Measurements from ENCODE around the gene LRP1B.
A peak's percentile ranks its signal among the peaks of the same experiment; 100 is the strongest.

The LRP1B gene

DNA sequence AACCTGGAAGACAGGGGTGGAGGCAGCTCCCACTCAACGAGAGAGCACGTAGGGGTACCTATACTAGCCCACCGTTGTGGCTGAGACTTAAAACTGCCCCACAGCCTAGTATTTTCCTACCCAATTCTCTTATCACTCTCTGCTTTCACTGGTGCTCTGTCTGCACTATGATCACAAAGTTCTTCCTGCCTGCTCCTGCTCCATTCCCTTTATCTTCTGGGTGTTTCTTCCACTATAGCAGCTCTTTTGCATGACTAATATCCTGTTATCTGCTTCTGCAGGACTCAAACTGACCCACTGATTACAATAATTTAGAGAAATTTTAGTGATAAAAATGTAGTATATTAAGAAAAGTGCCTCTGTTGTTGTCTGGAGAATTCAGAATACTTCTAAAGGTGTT, 184.8 kb downstream of the LRP1B start:
- no peak for DNase-seq

DNA sequence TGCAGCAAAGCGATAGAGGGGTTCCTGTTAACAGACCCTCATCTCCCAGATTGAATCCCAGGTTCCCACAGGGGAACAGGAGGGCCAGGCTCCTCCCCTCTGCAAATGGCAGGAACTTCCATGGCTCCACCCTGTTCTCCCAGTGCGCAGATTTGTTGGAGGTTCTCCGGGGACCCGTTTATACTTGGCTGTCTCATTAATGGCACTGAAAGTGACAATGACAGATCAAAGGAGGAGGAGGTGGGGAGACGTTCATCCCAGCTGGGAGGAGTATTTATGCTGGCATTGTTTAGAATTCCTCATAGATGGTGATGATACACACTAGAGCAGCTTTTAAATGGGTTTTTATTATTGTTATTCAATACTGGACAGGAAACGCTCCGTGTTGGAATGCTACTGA, 186.9 kb downstream of the LRP1B start:
- no peak for DNase-seq

DNA sequence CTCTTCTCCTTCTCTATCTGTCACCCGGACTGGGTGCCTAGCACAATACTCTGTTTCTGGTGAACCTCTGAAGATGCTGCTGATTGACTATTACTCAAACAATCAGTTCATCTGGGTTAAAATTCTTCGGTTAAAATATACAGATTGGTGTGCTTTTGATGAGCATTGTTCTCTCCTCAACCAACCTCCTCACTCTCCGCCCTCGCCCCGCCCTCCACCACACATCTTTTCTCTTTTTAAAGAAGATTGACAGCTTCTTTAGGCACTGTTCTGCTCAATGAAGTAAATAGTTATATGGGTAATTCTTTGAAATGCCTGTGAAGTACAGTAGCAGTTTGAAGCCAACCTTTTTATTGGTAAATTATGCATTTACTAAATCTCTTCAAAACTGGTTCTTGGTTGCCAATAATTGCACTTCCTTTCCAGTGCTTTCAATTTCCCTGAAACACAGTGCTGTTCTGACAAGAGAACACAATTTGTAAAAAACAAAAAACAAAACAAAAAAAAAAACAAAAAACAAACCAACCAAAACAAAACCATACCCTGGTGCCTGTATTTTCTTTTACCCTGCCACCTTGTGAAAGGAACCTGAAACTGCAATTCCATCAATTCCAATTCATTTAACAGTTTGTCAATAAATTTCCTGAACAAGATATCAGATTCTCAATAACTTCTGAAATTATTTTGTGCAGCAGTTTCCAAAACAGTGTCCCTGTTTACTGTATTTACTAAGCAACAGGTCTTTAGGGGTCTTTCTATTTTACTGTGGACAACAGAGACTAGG, 188.6 kb downstream of the LRP1B start:
- no peak for DNase-seq

DNA sequence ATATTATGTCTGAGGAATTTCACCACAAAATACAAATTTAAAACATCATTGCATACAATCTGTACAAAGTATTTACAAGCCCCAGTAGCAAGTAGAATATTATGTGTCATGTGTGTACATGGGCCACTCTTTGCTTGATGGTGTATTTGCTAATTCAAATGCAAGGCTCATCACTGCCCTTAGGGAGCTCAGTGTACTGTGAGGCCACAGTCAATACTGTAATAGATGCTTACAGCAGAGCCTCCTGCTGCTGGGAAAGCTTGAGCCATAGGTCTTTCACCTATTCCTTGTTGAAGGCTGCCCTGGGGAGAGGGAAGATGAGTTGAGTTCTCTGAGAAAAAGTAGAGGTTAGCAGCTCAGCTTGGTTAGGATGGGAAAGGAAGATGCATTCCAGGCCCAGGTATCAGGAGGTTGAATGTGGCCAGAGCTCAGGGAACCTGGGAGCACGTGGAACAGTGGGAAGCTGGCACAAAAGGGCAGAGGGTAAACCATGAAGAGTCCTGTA, 189.6 kb downstream of the LRP1B start:
- DNase-seq = no peak

GRCh38 chr2:141940709-141941108, 190.1 kb downstream of the LRP1B start:
- DNase-seq = no peak

DNA sequence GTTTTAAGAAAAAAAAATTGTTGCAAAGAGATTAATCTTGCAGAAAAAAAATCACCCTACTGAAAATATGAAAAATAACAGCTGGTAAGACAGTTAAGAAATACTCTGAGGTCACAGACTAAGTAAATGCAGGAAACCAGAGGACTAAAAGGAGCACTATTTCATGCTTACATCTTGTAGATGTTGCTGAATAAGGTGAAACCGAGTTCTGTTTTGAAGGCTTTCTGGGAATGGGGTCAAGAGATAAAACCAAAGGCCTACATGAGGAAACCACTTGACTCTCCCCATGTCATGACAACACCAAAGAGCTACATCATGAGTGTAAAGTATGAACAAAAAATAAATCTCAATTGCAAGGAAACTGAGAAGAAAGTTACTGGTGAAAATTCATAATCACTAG, 197.6 kb downstream of the LRP1B start:
- DNase-seq = no peak

DNA sequence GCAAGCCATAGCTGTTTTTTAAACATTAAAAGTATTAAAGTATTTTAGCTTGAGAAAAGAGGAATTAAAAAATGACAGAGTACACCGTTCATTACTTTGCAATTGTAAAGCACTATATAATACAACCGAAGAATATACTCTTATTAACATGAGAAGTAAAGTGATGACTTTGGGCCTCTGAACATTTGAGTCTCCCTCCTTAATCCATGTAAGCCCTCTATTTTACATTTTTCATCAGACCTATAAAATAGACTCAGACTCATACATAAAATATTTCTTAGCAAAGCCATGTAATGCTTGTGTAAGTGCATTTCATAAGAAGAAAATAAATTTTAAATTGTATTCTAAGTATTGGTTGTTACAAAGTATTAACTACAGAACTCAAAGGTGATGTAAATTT, 198.6 kb downstream of the LRP1B start:
- no peak for DNase-seq

GRCh38 chr2:141931797-141932196, 199.0 kb downstream of the LRP1B start:
- DNase-seq = no peak

- DNase-seq = no peak
These were observed 200.0 kb downstream of the LRP1B start for GRCh38 chr2:141930803-141931202.

DNA sequence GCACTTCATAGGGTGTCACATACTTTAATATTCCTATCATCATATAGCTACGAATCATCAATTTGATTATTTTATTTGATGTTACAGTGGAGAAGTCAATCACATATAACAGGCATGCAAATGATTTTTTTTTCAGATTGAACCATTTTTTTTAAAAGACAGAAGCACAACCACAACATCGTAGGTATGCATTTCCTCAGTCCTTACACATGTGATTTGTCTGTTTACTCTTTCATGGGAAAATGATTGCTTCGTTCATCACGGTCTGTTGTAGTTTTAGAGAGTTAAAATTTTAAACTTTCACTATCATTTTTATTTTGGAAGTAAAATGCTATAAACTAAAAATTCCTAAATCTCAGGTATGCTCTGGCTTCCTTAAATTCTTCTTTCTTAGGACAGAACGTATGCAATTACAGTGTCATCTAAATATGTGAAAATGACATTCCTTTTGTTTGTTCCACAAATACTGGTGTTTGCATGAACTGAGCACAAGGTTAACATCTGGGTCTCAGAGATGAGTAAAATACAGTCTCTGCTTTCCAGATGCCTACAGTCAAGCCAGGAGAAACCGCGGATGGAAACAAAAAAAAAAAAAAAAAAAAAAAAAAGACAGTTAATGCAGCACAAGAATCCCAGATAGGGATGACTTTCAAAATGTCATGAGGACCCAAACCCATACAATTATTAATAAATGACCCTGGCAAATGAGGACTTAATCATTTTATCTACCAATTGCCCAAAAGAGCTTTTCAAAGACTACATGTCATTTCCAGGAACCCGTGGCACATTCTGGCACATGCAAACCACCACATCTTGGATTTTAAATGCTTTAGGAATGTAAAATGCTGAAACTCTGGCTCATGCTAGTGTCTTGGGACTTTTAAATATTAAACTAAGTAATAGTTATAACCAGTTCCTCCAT, 201.2 kb downstream of the LRP1B start:
- DNase-seq = no peak

DNA sequence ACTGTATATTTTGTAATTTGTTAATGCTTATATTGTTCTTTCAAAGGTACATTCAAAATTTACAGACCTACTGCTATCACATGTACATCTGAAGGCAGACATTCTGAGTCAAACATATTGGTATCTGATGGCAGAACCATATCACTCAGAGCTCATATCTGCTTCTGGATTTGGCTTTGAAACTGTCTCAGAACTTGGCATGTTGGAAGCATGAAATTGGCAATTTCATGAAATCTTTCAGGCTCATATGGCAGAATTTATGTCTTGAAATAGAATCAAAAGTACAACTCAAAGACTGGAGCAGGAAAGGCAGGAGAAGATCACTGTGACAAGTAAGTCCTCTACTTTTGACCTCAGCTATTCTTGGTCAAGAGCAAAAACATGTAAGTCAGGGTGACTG, 202.3 kb downstream of the LRP1B start:
- DNase-seq = no peak

DNA sequence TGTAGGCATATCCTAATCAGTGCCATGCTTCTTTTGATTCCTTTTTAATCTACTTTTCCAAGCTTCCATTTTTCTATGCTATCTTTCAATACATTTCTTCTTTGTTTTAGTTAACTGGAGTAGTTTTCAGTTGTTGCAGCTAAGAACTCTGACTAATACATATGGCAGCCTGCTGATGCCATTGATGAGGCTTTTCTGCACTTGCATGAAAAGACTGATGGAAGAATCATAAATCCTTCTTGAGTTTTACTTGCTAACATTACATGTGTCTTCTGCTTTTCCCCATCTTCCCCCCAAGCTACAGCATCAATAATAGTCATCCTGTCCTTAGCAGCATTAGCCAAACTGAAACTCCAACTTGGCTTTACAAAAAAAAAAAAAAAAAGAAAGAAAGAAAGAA, 203.3 kb downstream of the LRP1B start:
- no peak for DNase-seq

DNA sequence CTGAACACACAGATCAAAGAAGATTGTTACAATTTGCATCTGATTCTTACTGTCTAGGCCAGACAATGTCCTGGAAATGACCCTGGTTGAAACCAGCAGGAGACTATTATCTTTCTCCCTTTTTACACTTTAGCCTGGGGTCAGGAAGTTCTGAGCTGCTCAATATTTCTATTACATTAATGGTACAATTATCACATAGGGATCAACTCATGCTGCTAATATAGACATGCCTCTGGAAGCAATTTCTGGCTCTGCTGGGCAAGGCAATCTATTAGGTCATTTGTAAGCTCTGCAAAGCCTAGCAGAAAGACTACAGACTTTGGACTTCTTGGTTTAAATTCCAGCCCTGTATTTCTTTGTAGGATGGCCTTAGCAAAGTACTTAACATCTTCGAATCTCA, 205.3 kb downstream of the LRP1B start:
- no peak for DNase-seq

DNA sequence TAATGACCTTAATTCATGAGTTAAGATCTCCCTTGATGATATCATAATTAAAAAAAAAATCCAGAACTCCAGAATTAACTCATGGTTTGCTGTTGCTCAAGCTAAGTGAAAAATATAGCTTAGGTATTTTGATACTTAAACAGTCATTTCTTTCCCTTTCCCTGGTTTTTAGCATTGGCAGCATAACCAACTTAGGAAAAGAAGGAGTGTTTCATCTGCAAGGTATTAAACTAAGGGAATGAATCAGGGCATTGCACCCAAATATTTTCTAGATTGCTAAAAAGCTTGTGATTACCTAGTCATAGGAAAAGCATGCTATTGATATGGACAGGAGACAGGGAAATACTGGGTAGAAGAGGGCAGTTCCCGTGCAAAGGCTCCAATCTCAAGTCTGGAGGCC, 207.2 kb downstream of the LRP1B start:
- no peak for DNase-seq

DNA sequence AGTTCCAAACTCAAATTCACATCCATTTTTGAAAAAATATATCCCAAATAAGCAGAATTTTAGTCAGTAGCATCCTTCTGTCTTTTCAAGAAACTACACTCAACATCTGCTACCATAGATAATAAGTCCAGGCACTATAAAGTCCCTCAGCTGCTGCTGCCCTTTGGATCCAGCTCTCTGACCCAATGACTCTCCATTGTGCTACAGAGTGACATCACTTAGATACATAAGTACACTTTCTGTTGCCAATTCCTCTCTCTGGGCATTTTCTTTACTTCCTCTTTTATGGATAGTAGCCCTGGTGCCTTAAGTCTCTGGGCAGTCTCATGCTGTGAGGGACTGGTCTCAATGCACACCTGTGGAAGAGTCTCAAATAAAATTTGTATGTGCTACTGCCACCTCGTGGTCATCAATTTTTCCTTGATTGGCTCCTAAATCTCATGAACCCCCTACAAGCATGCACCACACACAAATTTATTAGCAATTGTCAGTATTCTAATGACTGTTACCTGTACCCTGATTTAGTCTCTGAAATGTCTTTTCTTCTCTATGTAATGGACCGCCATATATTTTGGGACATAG, 219.2 kb downstream of the LRP1B start:
- DNase-seq = peak; percentile 35

DNA sequence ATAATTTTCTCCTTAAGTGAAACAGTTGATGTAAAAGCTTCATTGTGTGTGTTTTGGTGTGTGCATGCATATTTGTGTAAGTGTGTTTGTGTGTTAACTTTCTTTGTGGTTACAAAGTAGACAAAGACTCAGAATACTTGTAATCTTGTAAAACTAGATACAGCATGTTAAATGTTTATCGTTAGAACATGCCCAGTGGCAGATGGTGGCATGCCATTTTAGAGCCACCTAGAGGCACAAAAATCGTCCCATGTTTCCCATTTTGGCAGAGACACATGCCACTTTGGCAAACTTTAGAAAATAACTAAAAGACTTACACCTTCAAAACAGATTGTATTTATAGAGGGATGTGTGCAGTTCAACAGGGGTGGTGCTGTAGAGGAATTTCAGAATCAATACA, 224.1 kb downstream of the LRP1B start:
- no peak for DNase-seq

- no peak for DNase-seq
These were observed 230.0 kb downstream of the LRP1B start for GRCh38 chr2:141900826-141901225.

- no peak for DNase-seq
These were observed 231.1 kb downstream of the LRP1B start for GRCh38 chr2:141899740-141900139.

- no peak for DNase-seq
These were observed 241.0 kb downstream of the LRP1B start for GRCh38 chr2:141889788-141890187.

DNA sequence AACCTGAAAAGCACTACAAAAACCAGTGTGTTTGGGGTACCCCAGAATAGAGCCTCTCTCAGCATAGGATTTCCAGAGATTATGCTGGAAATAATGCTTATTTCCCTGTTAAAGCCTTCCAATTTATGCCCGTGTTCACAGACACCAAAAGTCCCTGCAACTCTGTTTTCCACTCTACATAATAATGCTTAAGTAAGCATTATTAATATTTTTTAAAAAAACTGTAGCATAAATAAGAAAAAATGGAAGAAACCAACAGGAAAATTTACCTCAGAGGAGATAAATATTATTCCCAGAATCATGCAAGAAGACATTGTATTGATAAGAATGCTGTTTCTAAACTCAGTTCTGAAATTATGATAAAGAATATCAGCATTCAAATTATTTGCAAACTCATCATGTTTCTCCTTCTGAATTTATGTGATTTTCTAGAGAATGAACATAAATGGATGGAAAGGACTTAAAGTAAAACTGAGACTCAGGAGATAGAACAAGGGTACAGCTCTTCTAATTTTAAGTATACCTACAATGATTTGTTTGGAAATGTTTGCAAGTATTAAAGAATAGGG, 241.7 kb downstream of the LRP1B start:
- DNase-seq = no peak

DNA sequence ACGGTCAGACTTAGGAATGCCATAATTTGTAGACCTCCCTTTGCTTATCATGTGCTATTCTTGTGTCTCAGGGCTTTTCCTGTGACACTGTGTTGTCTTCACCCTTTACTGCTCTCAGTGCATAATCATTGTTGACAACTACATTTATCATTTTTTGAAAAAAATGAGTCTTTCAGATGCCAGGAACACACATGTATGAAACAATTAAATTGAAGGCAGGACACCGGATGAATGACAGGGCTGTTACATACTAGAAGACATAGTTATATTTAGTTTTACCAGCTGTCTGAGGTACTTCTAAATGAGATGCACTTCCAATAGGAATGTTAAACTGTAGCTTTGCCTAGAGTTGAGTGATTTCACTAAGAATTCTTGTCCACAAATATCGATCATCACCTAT, 243.5 kb downstream of the LRP1B start:
- no peak for DNase-seq

GRCh38 chr2:141878016-141878415, 252.8 kb downstream of the LRP1B start:
- DNase-seq = no peak

GRCh38 chr2:141871913-141872634, 258.7 kb downstream of the LRP1B start:
- no peak for DNase-seq

Data from MV-4-11 (cell line).